Stomach (tissue), 4 donors: ENCODE measurements around the gene PSENEN.

Experiments
- EP300 ChIP-seq: sonication (generic); formaldehyde crosslinking; IDR thresholded peaks from one replicate; pipeline ENCODE4 v1.6.1; 2017; ENCODE audit warnings: antibody characterized with exemption
- POLR2A ChIP-seq, 4 donors: fragments of 450-650 bp; IDR thresholded peaks; one replicate each; pipeline ENCODE4 v1.6.1; 2016; ENCODE audit warnings: antibody characterized with exemption in 4 of 4, control low read depth in 2 of 4, mild to moderate bottlenecking in 1 of 4, moderate library complexity in 1 of 4
- POLR2AphosphoS5 ChIP-seq, 3 donors: sonication (generic); formaldehyde crosslinking; IDR thresholded peaks; one replicate each; pipeline ENCODE4 v1.6.1; 2016; ENCODE audit warnings: antibody characterized with exemption in 3 of 3
- TF ChIP-seq, protein P1 (sequence below), 7 experiments: fragments of 450-650 bp in 4 of 7; fragments of 200-600 bp in 3 of 7; sonication (generic) in 3 of 7; IDR thresholded peaks; one replicate each; pipeline ENCODE4 v1.5.1; 2016 to 2019; ENCODE audit warnings: antibody characterized with exemption in 7 of 7, control low read depth in 2 of 7, mild to moderate bottlenecking in 1 of 7

DNA sequence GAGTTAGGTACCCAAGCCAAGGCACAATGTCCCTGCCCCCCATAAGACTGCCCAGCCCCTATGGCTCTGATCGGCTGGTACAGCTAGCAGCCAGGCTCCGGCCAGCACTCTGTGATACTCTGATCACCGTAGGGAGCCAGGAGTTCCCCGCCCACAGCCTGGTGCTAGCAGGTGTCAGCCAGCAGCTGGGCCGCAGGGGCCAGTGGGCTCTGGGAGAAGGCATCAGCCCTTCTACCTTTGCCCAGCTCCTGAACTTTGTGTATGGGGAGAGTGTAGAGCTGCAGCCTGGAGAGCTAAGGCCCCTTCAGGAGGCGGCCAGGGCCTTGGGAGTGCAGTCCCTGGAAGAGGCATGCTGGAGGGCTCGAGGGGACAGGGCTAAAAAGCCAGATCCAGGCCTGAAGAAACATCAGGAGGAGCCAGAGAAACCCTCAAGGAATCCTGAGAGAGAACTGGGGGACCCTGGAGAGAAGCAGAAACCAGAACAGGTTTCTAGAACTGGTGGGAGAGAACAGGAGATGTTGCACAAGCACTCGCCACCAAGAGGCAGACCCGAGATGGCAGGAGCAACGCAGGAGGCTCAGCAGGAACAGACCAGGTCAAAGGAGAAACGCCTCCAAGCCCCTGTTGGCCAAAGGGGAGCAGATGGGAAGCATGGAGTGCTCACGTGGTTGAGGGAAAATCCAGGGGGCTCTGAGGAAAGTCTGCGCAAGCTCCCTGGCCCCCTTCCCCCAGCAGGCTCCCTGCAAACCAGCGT lies 30.7 kb upstream of the PSENEN start:
- TF ChIP-seq, protein P1, sequence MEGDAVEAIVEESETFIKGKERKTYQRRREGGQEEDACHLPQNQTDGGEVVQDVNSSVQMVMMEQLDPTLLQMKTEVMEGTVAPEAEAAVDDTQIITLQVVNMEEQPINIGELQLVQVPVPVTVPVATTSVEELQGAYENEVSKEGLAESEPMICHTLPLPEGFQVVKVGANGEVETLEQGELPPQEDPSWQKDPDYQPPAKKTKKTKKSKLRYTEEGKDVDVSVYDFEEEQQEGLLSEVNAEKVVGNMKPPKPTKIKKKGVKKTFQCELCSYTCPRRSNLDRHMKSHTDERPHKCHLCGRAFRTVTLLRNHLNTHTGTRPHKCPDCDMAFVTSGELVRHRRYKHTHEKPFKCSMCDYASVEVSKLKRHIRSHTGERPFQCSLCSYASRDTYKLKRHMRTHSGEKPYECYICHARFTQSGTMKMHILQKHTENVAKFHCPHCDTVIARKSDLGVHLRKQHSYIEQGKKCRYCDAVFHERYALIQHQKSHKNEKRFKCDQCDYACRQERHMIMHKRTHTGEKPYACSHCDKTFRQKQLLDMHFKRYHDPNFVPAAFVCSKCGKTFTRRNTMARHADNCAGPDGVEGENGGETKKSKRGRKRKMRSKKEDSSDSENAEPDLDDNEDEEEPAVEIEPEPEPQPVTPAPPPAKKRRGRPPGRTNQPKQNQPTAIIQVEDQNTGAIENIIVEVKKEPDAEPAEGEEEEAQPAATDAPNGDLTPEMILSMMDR (IDR thresholded peaks at IDR 0.05), result no peak
- TF ChIP-seq POLR2AphosphoS5 (IDR thresholded peaks at IDR 0.05), result no peak
- no peak for TF ChIP-seq POLR2A (IDR thresholded peaks at IDR 0.05)
- TF ChIP-seq EP300, result no peak
